ENCODE data around the gene CEACAM8. TPM values are rescaled to one million over a fixed set of nuclear protein-coding genes. Genes with fewer than 3 reads are reported as not detected.
"Not testable (repeated sequence)": the region's sequence is repeated elsewhere in the genome, so short reads cannot be mapped to it uniquely, and the experiment has no call there.

CEACAM8 gene
- not detected in 2 replicates for total RNA-seq
- total RNA-seq (2013) = 0.12 TPM
- polyA plus RNA-seq = not detected in 2 replicates
- polyA minus RNA-seq = not detected in 2 replicates

GRCh38 chr19:42594617-42595489 lies at the start of gene CEACAM8:
CEACAM8 (minus strand) TSS chr19:42594924; CDS start chr19:42594828, 96 bp downstream.
- no peak within 1 kb of the TSS for H3K9ac ChIP-seq (ENCODE audit: low read length)
- CTCF ChIA-PET = interaction anchor here (1.6 to 4.5 kb wide), 6 partner anchors 11 to 144 kb away, joined by 4 to 130 read pairs (median 15); partner anchors contain the start of gene CEACAM1
- Mint-ChIP-seq H3K4me3 (no peak within 1 kb of the TSS), H3K27me3 (peaks cover 22% of the 10 kb centered on the region), H3K4me1 (peaks cover 5% of the 10 kb centered on the region), H3K27ac (no peak within 1 kb of the TSS), H3K9me3 (ENCODE audit: insufficient read depth) (no peaks in the 10 kb centered on the region)
- peaks cover 0 to 11% (median 1%) of the 10 kb centered on the region in 4 experiments for H3K27me3 ChIP-seq (replicated peaks in 1 of 4; ENCODE audit: control extremely low read depth in 1 of 4, control insufficient read depth in 3 of 4, insufficient read depth in 4 of 4, low read length in 3 of 4)
- peaks cover 0 to 2% (median 0%) of the 10 kb centered on the region in 3 donors for H3K9me3 ChIP-seq (ENCODE audit: control extremely low read depth in 1 of 3, control insufficient read depth in 2 of 3, insufficient read depth in 1 of 3, low read length in 2 of 3)
- TF ChIP-seq EZH2 (IDR thresholded peaks at IDR 0.05; ENCODE audit: borderline replicate concordance, insufficient read depth, low read depth, low read length, poor library complexity, severe bottlenecking) (no peak), CTCF (IDR thresholded peaks at IDR 0.05) (no peak)
- ATAC-seq (ENCODE audit: low read depth) (no peak), DNase-seq (no peak)
- H3K4me2 ChIP-seq (replicated peaks; ENCODE audit: low read depth, low read length, poor library complexity, severe bottlenecking) = no peak within 1 kb of the TSS
- no peak within 1 kb of the TSS for H2AFZ ChIP-seq (ENCODE audit: insufficient read depth, low read depth, low read length, poor library complexity, severe bottlenecking)
- WGBS (ENCODE audit: insufficient coverage) = 78% methylated on average over 7 of the region's 10 CpGs
- no peaks in the 10 kb centered on the region for H3K79me2 ChIP-seq (ENCODE audit: control insufficient read depth, insufficient read depth, low read length)
- POLR2A ChIA-PET = no interaction called here
- intact Hi-C loops (cut with micrococcal nuclease) = no loop called here
- H3K4me3 ChIP-seq (ENCODE audit: control extremely low read depth in 1 of 5, extremely low read depth in 1 of 5, insufficient read depth in 1 of 5, low read depth in 2 of 5, low read length in 4 of 5) = no peak within 1 kb of the TSS
- no peaks in the 10 kb centered on the region for H3K36me3 ChIP-seq (replicated peaks in 1 of 2; ENCODE audit: control extremely low read depth in 1 of 2, control insufficient read depth in 1 of 2, extremely low read depth in 1 of 2, insufficient read depth in 2 of 2, low read length in 1 of 2)
- no peak within 1 kb of the TSS for H3K27ac ChIP-seq (ENCODE audit: low read length in 2 of 2)
- H3K4me1 ChIP-seq (ENCODE audit: control insufficient read depth in 2 of 2, insufficient read depth in 2 of 2, low read length in 2 of 2) = peaks cover 3 to 7% of the 10 kb centered on the region in 2 donors
- no peaks in the 10 kb centered on the region for H4K20me1 ChIP-seq (ENCODE audit: control insufficient read depth, insufficient read depth, low read length, poor library complexity, severe bottlenecking)

GRCh38 chr19:42639324-42640092 lies 44.8 kb upstream of the CEACAM8 start:
- H3K27ac ChIP-seq (ENCODE audit: low read length in 2 of 2); H3K9me3 Mint-ChIP-seq (ENCODE audit: insufficient read depth); H4K20me1 ChIP-seq (ENCODE audit: control insufficient read depth, insufficient read depth, low read length, poor library complexity, severe bottlenecking); H3K79me2 ChIP-seq (ENCODE audit: control insufficient read depth, insufficient read depth, low read length); ATAC-seq (ENCODE audit: low read depth); POLR2A ChIA-PET; CTCF ChIA-PET; H3K27me3 ChIP-seq (replicated peaks in 1 of 4; ENCODE audit: control extremely low read depth in 1 of 4, control insufficient read depth in 3 of 4, insufficient read depth in 4 of 4, low read length in 3 of 4); H2AFZ ChIP-seq (ENCODE audit: insufficient read depth, low read depth, low read length, poor library complexity, severe bottlenecking); DNase-seq; H3K4me1 Mint-ChIP-seq; H3K4me3 Mint-ChIP-seq; H3K4me3 ChIP-seq (ENCODE audit: control extremely low read depth in 1 of 5, extremely low read depth in 1 of 5, insufficient read depth in 1 of 5, low read depth in 2 of 5, low read length in 4 of 5); H3K9ac ChIP-seq (ENCODE audit: low read length); intact Hi-C loops (cut with micrococcal nuclease); H3K27ac Mint-ChIP-seq; H3K4me2 ChIP-seq (replicated peaks; ENCODE audit: low read depth, low read length, poor library complexity, severe bottlenecking); H3K4me1 ChIP-seq (ENCODE audit: control insufficient read depth in 2 of 2, insufficient read depth in 2 of 2, low read length in 2 of 2); H3K36me3 ChIP-seq (replicated peaks in 1 of 2; ENCODE audit: control extremely low read depth in 1 of 2, control insufficient read depth in 1 of 2, extremely low read depth in 1 of 2, insufficient read depth in 2 of 2, low read length in 1 of 2): not testable (repeated sequence)
- 95% methylated on average over 13 of the region's 58 CpGs for WGBS (ENCODE audit: insufficient coverage)
- peaks cover 0 to 10% (median 0%) of the 10 kb centered on the region in 3 donors for H3K9me3 ChIP-seq (ENCODE audit: control extremely low read depth in 1 of 3, control insufficient read depth in 2 of 3, insufficient read depth in 1 of 3, low read length in 2 of 3)
- H3K27me3 Mint-ChIP-seq = peaks cover 21% of the 10 kb centered on the region

Measured in B cell (primary cell).